ENCODE data around the gene MMUT. TPM values are rescaled to one million over a fixed set of nuclear protein-coding genes. Genes with fewer than 3 reads are reported as not detected.

The MMUT gene
- total RNA-seq (ENCODE audit: low replicate concordance), result 27.6 and 30.5 TPM in 2 replicates
- long read RNA-seq, transcript MUT-201 (13 exons, 3,749 nt), result major isoform, 116 of 180 reads
- long read RNA-seq, partial matches to known transcripts, result 19 of 180 reads
- long read RNA-seq, other reads (novel, unspliced or antisense), result 45 of 180 reads

- H3K36me3 Mint-ChIP-seq, result no peaks in the 10 kb centered on the region
- H3K9me3 Mint-ChIP-seq, result no peaks in the 10 kb centered on the region
- peak within 1 kb of the TSS; percentile 98 for H3K4me3 Mint-ChIP-seq
- peak within 1 kb of the TSS; percentile 98 for H3K27ac Mint-ChIP-seq
- TF ChIP-seq, protein P1, sequence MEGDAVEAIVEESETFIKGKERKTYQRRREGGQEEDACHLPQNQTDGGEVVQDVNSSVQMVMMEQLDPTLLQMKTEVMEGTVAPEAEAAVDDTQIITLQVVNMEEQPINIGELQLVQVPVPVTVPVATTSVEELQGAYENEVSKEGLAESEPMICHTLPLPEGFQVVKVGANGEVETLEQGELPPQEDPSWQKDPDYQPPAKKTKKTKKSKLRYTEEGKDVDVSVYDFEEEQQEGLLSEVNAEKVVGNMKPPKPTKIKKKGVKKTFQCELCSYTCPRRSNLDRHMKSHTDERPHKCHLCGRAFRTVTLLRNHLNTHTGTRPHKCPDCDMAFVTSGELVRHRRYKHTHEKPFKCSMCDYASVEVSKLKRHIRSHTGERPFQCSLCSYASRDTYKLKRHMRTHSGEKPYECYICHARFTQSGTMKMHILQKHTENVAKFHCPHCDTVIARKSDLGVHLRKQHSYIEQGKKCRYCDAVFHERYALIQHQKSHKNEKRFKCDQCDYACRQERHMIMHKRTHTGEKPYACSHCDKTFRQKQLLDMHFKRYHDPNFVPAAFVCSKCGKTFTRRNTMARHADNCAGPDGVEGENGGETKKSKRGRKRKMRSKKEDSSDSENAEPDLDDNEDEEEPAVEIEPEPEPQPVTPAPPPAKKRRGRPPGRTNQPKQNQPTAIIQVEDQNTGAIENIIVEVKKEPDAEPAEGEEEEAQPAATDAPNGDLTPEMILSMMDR (conservative IDR thresholded peaks at IDR 0.05), result no peak
- H3K27me3 Mint-ChIP-seq, result no peaks in the 10 kb centered on the region
- peak; percentile 91 for DNase-seq (ENCODE audit: extremely low spot score, unreplicated experiment)
- H3K4me1 Mint-ChIP-seq (ENCODE audit: unreplicated experiment), result peaks cover 20% of the 10 kb centered on the region
These were observed at the start of gene MMUT, which contains the start of gene CENPQ for GRCh38 chr6:49462927-49463611. TSS of gene MMUT (minus strand) at chr6:49463253. CDS start at chr6:49459466, 3,787 bp downstream. TSS of gene CENPQ (plus strand) at chr6:49463370. CDS start at chr6:49470177, 6,807 bp downstream.

- Mint-ChIP-seq H3K4me3 (no peak overlapping the region), H3K27ac (no peak overlapping the region), H3K9me3 (peaks cover 4% of the 10 kb centered on the region), H3K27me3 (no peaks in the 10 kb centered on the region), H3K36me3 (peaks cover 5% of the 10 kb centered on the region), H3K4me1 (ENCODE audit: unreplicated experiment) (peaks cover 13% of the 10 kb centered on the region)
- TF ChIP-seq, protein P1 (conservative IDR thresholded peaks at IDR 0.05), result no peak
- no peak for DNase-seq (ENCODE audit: extremely low spot score, unreplicated experiment)
These were observed 46.3 kb upstream of the MMUT start for GRCh38 chr6:49509342-49509741.

GRCh38 chr6:49506569-49507111 lies 43.6 kb upstream of the MMUT start:
- Mint-ChIP-seq H3K9me3 (peaks cover 4% of the 10 kb centered on the region), H3K4me3 (peak overlapping the region; percentile 18), H3K4me1 (ENCODE audit: unreplicated experiment) (peaks cover 13% of the 10 kb centered on the region), H3K27ac (peak overlapping the region; percentile 65), H3K36me3 (peaks cover 5% of the 10 kb centered on the region), H3K27me3 (no peaks in the 10 kb centered on the region)
- TF ChIP-seq, protein P1 (conservative IDR thresholded peaks at IDR 0.05), result no peak
- DNase-seq (ENCODE audit: extremely low spot score, unreplicated experiment), result no peak

GRCh38 chr6:49504666-49505065 lies 41.6 kb upstream of the MMUT start:
- no peak for DNase-seq (ENCODE audit: extremely low spot score, unreplicated experiment)
- Mint-ChIP-seq H3K4me3 (no peak overlapping the region), H3K9me3 (peaks cover 4% of the 10 kb centered on the region), H3K36me3 (peaks cover 5% of the 10 kb centered on the region), H3K27ac (no peak overlapping the region), H3K27me3 (no peaks in the 10 kb centered on the region), H3K4me1 (ENCODE audit: unreplicated experiment) (peaks cover 13% of the 10 kb centered on the region)
- TF ChIP-seq, protein P1 (conservative IDR thresholded peaks at IDR 0.05), result no peak

GRCh38 chr6:49499623-49500022 lies 36.6 kb upstream of the MMUT start, which contains the start of gene GLYATL3:
TSS of gene GLYATL3 (plus strand) at chr6:49499923. CDS start at chr6:49511991, 12,068 bp downstream.
- Mint-ChIP-seq H3K4me3 (no peak within 1 kb of the TSS), H3K4me1 (ENCODE audit: unreplicated experiment) (no peaks in the 10 kb centered on the region), H3K27me3 (no peaks in the 10 kb centered on the region), H3K36me3 (no peaks in the 10 kb centered on the region), H3K9me3 (no peaks in the 10 kb centered on the region), H3K27ac (no peak within 1 kb of the TSS)
- DNase-seq (ENCODE audit: extremely low spot score, unreplicated experiment), result no peak
- TF ChIP-seq, protein P1 (conservative IDR thresholded peaks at IDR 0.05), result no peak

Measured in type B pancreatic cell (in vitro differentiated cells).